AG04450 (cell line): Measurements from ENCODE around the gene PPID. TPM values are rescaled to one million over a fixed set of nuclear protein-coding genes. Genes with fewer than 3 reads are reported as not detected.
A peak's percentile ranks its signal among the peaks of the same experiment; 100 is the strongest.

Experiments used
- CTCF ChIA-PET: fragments of 300-600, 350-600 bp; formaldehyde crosslinking; extraction: SDS; loops from one replicate; lab custom pipeline; 2022; ENCODE audit warnings: antibody characterized with exemption, inconsistent platforms; lab: Charles Lee
- POLR2A ChIA-PET: fragments of 350-600 bp; formaldehyde crosslinking; extraction: SDS; loops from one replicate; lab custom pipeline; 2021; ENCODE audit warnings: antibody characterized with exemption, inconsistent platforms; lab: Yijun Ruan, JAX
- DNase-seq: peaks from one replicate; pipeline ENCODE4 v3.0.0-alpha.2; 2011; ENCODE audit warnings: low read depth, low spot score
- H3K27ac ChIP-seq: one replicate; pipeline ENCODE4 v1.5.1; 2012; ENCODE audit warnings: low read depth, low read length, control low read depth
- H3K27me3 ChIP-seq: one replicate; pipeline ENCODE4 v1.6.0; 2012; ENCODE audit warnings: low read length; ENCODE audit not compliant: control insufficient read depth, insufficient read depth
- H3K4me3 ChIP-seq: 2 replicates; pipeline ENCODE4 v1.5.1; 2011; ENCODE audit warnings: mild to moderate bottlenecking, low read depth, low read length, control low read depth
- H3K9me3 ChIP-seq: 2 replicates; pipeline ENCODE4 v1.5.1; 2012; ENCODE audit warnings: low read length; ENCODE audit not compliant: control insufficient read depth, insufficient read depth
- CTCF ChIP-seq: IDR thresholded peaks from 2 replicates; pipeline ENCODE4 v1.5.1; 2011; ENCODE audit warnings: low read depth, low read length, control low read depth, inconsistent platforms
- polyA plus RNA-seq: library from polyadenylated mRNA; depleted of rRNA; stranded (reverse); fragments of >200 nt; gene quantifications from 2 replicates; pipeline ENCODE4 v1.2.3, GENCODE V29; 2011

Gene PPID
- polyA plus RNA-seq, 1 experiment, result 22.9 TPM

- POLR2A ChIA-PET, result no interaction called here
- CTCF ChIA-PET, result interaction anchor here (0.6 to 4.5 kb wide), 10 partner anchors 12 to 746 kb away, joined by 3 to 31 read pairs (median 3); no protein-coding TSS in a partner anchor
- H3K27ac ChIP-seq, result no peak overlapping the region
- no peak overlapping the region for H3K4me3 ChIP-seq
- H3K27me3 ChIP-seq, result no peaks in the 10 kb centered on the region
- TF ChIP-seq CTCF, result peak; percentile 40
- no peaks in the 10 kb centered on the region for H3K9me3 ChIP-seq
- DNase-seq, result no peak
Observed at GRCh38 chr4:158710814-158711213, 12.4 kb downstream of the PPID start.

GRCh38 chr4:158704274-158704673 lies 18.9 kb downstream of the PPID start:
- CTCF ChIA-PET, result no interaction called here
- no peak for DNase-seq
- POLR2A ChIA-PET, result no interaction called here

GRCh38 chr4:158688813-158689212 lies 34.4 kb downstream of the PPID start:
- ChIA-PET POLR2A (no interaction called here), CTCF (no interaction called here)
- Histone ChIP-seq H3K9me3 (no peaks in the 10 kb centered on the region), H3K27ac (no peak overlapping the region), H3K27me3 (no peaks in the 10 kb centered on the region), H3K4me3 (no peak overlapping the region)
- no peak for TF ChIP-seq CTCF
- DNase-seq, result no peak

More at GRCh38 chr4:158704274-158704673, 18.9 kb downstream of the PPID start:
- H3K4me3 ChIP-seq, result no peak overlapping the region
- no peaks in the 10 kb centered on the region for H3K9me3 ChIP-seq
- H3K27me3 ChIP-seq, result no peaks in the 10 kb centered on the region
- H3K27ac ChIP-seq, result no peak overlapping the region
- no peak for TF ChIP-seq CTCF

GRCh38 chr4:158682066-158682465 lies 41.1 kb downstream of the PPID start:
- ChIA-PET POLR2A (no interaction called here), CTCF (interaction anchor here (1.4 kb wide), 1 partner anchor 57 kb away, joined by 3 read pairs; no protein-coding TSS in a partner anchor)
- Histone ChIP-seq H3K27me3 (no peaks in the 10 kb centered on the region), H3K4me3 (no peak overlapping the region), H3K9me3 (no peaks in the 10 kb centered on the region), H3K27ac (no peak overlapping the region)
- DNase-seq, result no peak
- no peak for TF ChIP-seq CTCF

DNA sequence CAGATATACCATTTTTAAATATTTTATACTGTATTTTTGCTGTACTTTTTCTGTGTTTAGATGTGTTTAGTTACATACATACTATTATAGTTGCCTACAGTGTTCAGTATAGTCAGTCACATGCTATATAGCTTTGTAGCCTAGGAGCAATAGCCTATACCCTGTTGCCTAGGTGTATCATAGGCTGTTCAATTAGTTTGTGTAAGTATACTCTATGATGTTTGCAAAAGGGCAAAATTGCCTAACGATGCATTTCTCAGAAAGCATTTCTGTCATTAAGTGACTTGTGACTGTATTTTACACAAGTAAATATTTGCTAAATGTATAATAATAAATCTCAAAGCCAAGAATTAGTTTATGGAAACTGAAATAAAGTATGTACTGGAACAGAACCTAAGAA lies 41.6 kb downstream of the PPID start:
- no peak for TF ChIP-seq CTCF
- no peak for DNase-seq
- ChIA-PET POLR2A (no interaction called here), CTCF (interaction anchor here (1.4 kb wide), 1 partner anchor 56 kb away, joined by 3 read pairs; no protein-coding TSS in a partner anchor)
- no peaks in the 10 kb centered on the region for H3K27me3 ChIP-seq
- no peak overlapping the region for H3K27ac ChIP-seq
- no peak overlapping the region for H3K4me3 ChIP-seq
- no peaks in the 10 kb centered on the region for H3K9me3 ChIP-seq
